GM19372 (cell line): ENCODE measurements around the gene ZBTB48.
"Not testable (repeated sequence)": the region's sequence is repeated elsewhere in the genome, so short reads cannot be mapped to it uniquely, and the experiment has no call there.

Source experiments
- ATAC-seq: cut with Tn5 transposase; IDR thresholded peaks from one replicate; pipeline ENCODE4 v1.9.1; 2021; ENCODE audit warnings: mild to moderate bottlenecking, low read depth, moderate library complexity; ENCODE audit not compliant: unreplicated experiment

Gene ZBTB48

DNA sequence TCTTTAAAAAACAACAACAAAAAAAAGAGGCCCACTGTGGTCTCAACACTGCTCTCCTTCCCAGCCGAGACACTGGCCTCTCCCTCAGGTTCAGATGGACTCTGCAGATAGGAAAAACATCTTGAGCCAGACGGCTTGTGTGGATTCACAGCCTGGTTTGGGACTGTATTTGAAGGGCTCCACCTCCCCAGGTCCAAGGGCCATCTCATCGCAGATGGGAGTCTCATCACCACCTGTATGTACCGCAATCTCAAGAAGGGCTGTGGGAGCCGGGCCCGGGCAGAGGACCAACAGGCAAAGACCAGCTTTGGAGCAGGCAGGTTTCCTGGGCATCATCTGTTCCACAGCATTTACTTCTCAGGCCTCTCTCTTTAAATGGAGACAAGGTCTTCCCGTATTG, 10.3 kb downstream of the ZBTB48 start:
- no peak for ATAC-seq

DNA sequence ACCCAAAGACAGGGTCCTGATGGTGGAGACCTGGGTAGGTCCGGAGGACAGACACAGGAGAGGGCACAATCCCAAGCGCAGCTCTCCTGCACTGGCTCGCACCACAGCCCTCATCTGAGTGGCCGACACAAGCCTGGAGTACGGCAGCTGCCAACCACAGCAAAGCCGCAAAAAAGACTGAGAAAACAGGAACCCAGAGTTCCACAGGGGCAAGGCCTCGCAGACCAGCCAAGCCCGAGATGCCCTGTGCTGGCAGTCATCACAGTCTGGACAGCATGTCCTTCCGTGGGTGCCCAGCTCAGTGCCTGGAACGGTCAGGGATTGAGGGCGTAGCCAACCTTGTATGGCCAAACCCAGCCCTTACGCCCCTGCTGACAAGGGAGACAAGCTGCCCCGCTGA, 11.4 kb downstream of the ZBTB48 start:
- no peak for ATAC-seq

DNA sequence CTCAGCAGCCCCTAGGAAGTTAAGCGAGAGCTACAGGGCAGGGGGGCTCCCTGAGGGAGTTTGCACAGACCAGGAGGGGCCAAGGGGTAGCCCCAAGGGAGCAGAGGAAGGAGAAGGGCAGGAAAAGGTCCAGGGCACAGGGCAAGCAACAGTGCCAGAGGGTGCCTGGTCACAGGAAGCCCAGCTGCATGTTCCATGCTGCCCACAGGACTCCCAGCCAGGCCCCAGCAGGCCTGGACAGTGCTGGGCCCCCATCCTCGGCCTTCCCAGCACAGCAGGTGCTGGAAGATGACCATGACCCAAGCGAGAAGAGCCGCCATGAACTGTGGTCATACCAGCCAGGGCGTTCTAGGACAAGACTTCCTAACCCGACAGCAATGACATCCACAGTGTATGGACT, 11.8 kb downstream of the ZBTB48 start:
- no peak for ATAC-seq

DNA sequence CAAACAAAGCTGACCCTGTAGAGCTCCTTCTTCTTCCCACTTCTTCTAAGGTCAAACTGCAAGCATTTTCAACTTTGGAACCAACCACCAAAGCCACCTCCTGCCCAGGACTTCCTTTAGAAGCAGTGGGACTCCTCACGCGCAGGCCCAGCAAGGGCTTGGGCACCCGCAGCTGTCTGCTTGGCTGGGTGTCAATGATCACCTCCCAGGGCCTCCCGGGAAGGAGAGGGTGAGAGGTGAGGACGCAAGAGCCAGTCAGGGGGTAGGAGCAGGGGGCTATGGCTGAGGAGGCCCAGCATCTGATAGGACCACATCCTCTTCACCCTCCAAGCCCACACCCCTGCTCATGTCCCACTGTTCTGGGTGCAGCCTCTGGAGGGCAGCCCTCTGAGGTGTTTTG, 12.6 kb downstream of the ZBTB48 start:
- ATAC-seq = no peak

DNA sequence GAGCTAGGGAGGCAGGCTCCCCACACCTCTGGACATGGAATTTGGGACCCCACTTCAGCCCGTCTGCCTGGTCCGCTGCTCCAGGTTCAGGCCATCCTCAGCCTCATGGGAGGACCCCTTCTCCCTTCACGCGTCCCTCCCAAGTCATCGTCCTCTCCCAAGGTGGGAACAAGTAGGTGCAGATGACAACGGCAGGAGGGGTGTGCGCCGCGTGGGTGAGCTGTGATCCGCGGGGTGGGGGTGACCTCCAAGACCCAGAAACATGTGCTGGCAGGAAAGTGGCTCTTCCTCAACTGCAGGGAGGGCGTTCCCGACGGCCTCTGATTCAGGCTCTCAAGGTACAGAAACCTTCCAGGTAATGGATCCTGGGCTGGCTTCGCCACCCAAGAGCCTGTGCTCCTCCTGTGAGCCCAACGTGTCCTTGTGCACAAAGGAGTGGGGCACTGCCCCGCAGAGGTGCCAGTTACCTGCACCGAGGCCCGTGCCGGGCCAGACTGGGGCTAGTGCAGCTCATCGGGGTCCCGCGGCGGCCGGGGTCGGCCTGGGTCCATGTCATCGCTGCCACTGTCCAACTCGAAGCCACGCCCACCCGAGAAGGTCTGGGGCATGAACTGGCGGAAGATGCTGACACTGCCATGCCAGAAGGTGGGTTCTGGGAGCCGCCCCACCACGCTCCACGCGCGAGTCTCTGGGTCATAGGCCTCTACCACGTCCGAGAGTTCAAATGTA, 13.2 kb downstream of the ZBTB48 start:
- no peak for ATAC-seq

DNA sequence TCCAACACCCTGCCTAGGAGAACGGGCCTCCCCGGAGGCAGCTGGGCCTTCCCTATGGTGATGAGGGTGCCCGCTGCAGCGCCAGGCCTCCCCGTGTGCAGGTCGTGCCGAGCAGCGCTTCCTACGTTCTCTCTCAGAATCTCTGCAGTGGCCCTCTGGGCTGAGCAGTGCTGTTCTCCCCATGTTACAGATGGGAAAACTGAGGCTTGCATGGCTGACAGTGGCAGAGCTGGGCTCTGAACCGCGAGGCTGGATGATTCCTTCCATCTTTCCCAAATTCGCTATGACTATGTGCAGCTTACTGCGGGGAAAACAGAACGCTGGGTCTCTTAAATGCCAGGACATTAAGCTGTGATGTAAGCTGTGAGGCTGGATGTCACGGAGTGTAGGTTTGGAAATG, 14.0 kb downstream of the ZBTB48 start:
- no peak for ATAC-seq

DNA sequence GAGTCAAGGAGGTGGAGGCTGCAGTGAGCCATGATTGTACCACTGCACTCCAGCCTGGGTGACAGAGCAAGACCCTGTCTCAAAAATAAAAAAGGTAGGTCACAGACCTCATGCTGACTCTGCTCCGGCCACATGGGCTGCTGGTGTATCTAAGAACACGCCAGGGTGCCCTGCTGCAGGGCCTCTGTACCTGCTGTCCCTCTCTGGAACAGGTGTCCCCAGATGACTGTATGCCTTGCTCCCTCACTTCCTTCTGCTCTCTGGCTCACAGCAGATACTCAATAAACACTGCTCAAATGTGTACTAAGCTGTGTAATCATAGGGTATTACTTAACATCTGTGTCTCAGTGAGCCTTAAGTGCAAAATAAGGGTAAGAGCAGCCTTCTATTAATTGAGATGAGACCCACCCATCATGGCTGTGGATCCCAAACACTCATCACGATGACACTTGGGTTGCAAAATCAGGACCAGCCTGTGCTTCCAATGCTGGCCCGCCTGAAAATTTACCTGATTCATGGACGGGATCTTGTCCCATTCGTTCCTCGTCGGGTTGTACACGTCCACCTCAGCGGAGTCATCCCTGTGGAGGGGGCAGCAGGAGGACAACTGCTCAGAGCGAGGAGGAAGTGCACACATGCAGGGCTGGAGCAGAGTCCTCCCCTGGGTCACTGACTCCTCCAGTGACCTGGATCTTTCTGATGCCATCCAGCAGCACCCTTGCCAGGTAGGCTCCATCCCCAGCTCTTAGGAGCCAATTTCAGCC, 15.4 kb downstream of the ZBTB48 start:
- no peak for ATAC-seq

DNA sequence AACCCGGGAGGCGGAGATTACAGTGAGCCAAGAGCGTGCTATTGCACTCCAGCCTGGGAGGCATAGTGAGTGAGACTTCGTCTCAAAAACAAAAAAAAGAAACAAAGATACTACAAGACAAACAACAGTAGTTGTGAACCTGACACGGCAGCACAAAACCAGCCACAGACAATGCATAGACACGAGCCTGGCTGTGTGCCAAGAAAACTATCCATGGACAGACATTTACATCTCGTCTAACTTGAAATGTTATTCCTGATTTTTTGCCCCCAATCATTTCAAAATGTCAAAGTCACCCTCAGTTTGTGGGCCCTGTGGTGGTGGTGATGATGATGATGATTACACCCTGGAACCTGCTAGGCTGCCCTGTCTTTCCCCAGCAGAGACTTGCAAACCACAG, 16.6 kb downstream of the ZBTB48 start:
- ATAC-seq = no peak

DNA sequence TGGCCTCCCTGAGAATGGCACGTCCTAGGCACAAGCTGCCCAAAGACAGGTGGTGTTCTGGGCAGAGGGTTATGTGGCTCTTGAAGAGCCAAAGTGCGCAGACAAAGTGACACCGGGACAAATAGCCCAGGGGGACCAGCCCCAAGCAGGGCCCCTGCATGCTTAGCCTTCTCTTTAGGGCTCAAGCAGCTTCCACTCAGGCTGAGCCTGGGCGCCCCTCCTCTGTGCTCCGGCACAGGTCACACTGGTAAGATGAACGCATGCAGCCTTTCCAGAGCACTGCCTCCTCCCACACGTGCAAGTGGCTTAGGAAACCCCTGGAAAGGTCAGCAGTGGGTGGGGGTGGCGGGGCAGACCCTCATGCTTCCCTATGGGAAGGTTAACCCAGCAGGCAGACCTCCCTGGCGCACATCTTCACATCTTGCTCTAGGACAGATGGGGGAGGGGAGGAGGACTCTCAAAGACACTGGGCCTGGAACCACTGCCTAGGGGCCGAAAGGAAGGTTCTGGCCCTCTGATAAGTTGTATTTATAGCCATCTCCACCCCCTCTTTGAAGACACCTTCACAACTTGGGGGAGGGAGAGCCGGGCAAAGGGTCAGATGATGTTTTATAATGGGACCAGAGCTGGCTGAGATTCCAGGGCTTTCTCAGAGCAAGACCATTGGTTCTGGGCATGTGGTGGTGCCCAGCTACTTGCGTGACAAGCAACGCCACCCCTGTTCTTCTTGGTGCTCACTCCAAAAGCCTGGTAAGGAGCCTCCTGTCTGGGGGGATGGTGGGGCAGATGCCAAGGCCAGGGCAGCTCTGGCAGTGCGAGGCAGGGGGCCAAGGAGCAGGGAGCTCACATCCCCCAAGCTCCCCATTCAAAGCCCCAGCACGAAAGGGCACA, 17.3 kb downstream of the ZBTB48 start:
- no peak for ATAC-seq

DNA sequence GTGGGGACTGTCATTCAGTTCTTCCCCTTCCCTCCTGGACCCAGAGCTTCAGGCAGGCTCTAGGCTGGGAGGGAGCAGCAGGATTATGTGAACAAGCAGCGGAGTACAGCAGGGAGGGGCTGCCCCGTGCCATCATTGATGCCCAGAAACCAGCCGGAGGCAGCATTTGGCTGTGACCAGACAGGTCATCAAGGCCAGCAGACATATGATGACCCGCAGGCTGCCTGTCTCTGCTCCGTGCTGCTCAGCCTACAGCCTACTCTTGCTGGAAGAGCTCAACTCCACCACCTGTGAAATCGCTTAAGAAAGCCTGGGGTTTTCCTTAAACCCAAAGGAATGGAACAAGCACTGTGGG, 18.0 kb downstream of the ZBTB48 start:
- no peak for ATAC-seq

DNA sequence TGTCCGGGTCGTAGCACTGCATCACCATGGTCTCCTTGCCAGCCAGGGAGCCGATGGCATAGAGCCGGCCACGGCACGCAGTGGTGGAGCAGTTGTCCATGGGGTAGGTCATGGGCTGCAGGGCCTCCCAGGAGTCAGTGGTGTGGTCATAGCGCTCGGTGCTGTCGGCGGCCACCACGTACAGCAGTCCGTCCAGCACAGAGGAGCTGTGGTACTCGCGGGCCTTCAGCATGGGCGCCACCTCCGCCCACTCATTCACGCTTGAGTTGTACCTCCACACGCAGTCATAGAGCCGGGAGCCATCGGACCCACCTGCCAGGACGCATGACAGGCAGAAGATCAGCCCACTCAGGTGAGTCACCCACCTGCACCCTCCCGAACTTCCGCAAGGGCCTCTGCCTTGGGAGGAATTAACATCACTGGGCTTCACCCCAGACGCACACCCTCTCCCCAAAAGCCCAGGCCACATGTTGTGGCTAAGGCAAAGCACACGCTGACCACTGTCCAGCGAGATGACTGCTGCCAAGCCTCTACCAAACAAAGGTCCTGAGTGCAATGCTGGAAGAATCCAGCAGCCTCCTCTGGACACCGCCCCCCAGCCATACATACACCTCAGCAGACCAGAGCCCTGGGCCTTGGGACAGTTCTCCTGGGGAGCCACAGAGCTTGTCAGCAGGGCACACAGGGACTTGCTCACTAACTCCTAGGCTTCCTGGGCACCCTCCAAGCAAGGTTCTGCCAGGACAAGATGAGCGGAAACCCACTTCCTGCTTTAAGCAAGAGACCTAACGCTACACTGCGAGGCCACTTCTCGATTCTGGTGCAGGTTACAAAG, 19.6 kb downstream of the ZBTB48 start:
- no peak for ATAC-seq

DNA sequence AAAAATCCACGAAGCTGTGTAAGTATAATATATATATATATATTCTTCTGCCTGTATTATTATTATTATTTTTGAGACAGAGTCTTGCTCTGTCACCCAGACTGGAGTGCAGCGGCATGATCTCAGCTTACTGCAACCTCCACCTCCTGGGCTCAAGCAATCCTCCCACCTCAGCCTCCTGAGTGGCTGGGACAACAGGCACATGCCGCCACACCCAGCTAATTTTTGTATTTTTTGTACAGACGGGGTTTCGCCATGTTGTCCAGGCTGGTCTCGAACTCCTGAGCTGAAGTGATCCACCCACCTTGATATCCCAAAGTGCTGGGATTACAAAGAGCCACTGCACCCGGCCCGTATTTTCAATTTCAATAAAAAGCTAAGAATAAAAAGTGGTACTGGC, 20.2 kb downstream of the ZBTB48 start:
- not testable (repeated sequence) for ATAC-seq

DNA sequence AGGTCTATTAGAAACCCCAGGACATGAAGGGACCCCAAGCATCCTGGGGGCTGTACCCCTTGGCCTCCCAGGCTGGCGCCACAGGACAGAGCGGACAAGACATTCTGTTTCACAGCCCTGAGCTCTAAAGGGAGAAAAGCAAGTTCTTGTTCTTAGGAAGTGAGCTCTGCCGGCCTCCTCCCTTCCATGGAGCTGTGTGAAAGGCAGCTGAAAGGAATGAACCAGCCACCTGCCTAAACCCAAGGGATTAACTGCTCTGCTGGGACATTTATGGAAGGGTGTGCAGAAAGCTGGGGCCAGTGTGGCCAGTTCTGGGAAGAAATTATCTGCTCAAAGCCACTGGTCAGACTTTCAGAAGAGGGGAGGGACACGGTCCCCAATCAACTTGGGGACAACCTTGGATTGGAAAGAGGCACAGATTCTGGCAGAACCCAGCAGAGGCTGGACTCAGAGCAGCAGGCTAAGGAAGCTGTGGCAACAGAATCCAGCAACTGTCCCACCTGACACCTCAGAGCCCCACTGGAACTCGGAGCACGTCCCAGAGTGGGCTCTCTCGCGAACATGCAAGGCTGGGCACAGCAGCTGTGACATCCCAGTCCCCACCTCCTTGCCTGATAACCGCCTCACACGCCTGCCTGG, 20.7 kb downstream of the ZBTB48 start:
- no peak for ATAC-seq

DNA sequence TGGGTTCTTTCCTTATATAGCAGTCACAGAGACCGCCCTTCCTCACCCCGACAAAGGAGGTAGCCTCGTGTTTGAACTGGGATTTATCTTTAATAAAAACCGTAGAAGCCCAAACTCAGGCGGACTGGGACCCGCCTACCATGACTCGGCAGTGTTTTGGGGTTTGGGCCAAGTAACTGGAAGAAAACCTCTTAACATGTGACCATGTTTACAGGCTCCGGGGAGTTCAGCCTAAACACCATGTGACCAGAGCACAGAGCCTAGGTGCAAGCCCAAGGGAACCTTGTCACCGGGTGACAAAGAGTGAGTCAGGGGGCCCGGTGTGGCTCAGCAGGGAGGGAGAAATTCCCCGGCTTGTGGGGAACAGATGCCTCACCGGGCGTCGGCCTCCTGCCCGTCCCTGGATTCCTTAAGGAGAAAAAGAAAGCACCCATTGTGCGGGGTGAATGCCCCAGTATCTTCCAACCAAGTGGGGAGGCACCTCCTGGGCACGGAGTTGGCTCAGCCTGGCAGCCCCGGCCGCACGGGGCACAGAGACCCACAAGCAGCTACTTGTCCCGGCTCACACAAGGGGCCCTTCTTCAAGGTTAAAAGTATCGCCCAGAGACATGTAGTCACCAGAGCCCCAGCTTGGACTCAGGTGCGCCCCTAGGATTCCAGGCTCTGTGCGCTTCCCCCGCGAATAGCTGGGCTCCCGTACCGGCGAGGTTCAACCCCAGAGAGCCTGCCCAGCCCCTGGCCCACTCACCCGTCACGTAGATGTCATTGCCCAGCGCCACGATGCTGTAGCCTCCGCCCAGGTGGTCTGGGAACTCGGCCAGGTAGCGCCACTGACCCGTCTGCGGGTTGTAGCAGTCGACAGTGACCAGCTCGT, 21.5 kb downstream of the ZBTB48 start:
- ATAC-seq = no peak

DNA sequence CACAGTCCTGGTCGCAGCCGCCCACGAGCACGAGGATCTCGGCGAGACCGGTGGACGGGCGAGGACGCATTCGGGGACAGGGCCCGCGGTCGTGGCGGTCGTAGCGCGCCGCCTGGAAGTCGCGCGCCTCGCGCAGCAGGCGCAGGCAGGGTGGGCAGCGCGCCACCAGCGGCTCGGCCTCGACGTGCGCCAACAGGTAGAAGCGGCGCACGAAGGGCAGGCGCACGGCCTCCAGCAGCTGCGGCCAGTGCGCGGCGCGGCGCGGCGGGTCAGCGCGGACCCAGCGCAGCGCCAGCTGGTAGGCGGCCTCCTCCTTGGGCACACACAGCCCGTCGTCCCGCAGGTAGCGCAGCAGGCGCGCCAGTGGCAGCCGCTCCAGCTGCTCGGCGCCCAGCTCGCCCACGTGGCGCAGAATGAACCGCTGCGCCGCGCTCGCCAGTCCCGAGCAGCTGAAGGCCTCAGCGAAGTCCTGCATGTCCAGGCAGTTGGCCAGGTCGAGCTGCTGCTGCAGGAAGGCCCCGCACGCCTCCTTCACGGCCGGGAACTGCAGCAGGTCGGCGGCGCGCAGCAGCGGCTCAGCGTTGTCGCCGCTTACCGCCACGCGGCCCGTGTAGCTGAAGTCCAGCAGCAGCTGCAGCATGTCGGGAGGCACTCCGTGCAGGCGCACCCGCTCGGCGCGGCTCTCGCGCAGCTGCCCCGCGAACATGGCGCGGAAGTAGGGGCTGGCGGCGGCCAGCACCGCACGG, 22.3 kb downstream of the ZBTB48 start:
- ATAC-seq = peak; percentile 16

DNA sequence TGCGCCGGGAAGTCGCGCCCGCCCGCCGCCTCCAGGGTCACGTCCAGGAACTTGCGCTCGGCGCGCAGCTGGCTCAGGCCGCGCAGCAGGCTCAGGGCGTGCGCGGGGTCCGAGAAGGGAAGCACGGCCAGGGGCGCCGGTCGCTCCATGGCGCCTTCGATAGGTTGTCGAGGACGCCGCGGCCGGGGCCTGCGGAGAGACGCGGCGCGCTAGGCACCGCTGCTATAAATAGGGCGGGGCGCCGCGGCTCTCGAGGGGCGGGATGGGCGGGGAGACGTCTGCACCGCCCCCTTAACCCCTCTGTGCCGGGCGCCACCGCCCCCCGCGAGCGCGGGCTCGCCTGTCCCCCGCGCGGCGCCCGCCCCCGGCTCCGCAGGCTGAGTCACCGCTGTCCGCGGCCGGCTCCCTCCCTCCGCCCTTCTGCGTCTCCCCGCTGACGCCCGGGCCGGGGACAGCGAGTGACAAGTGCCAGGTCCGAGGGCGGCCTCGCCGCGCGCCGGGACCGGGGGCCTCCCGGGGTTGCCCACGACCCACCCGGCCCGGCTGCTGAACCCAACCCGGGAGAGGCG, 23.0 kb downstream of the ZBTB48 start, which contains the start of gene KLHL21:
Gene KLHL21 (minus strand): TSS at position 201 of the 569 bp plus-strand sequence. CDS start 52 bp downstream, at position 149.
- ATAC-seq = peak; percentile 48

DNA sequence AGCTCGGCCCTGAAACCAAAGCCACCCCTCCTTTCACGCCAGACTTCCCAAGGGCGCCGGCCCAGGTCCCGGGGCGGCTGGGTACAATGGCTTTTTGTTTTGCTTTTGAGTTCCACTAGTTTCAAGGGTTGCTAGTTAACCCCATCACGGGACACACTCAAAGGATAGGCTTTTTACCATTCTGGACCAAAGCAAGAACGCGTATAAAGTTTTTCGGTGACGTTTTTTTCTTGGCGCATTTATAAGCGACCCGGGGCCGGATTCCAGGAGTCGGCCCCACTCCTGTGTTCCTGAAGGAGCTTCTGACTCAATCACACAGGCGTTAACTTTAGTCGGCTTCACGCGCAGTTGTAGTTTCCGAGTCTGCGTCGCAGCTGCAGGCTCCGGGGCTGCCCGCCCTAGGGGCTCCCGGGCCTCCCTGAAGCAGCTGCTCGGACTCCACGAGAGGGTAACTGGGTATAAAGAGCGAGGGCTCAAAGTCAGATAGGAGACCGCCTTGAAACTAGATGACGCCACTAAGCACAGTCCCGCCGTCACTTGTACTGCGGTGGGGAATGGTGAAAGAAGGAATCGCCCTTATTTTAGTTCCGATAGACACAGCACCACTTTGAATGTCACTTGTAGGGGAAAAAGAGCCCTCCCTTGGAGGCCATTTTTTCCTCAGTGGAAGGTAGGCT, 23.6 kb downstream of the ZBTB48 start:
- ATAC-seq = peak; percentile 20
